Prostate gland (tissue), 2 donors: Measurements from ENCODE around the gene KIN. TPM values are rescaled to one million over a fixed set of nuclear protein-coding genes. Genes with fewer than 3 reads are reported as not detected.

Experiments
- DNase-seq: peaks from one replicate; pipeline ENCODE4 v3.0.0-alpha.2; 2019; ENCODE audit warnings: low spot score
- H3K27ac ChIP-seq, 2 donors: fragments of 200-600 bp; sonication (generic); 2 replicates each; pipeline ENCODE4 v1.5.1; 2017 to 2019
- H3K27me3 ChIP-seq: fragments of 200-600 bp; sonication (generic); replicated peaks from 2 replicates; pipeline ENCODE4 v1.5.1; 2019; ENCODE audit not compliant: insufficient read depth
- H3K36me3 ChIP-seq, 2 donors: fragments of 200-600 bp; sonication (generic); 1 replicate in 1 of 2; 2 replicates in 1 of 2; pipeline versions ENCODE4 v1.5.1 to v1.8.1; 2017 to 2019
- H3K4me1 ChIP-seq: fragments of 200-600 bp; sonication (generic); replicated peaks from 2 replicates; pipeline ENCODE4 v1.5.1; 2019
- H3K4me3 ChIP-seq, 2 donors: fragments of 200-600 bp; sonication (generic); 2 replicates each; pipeline ENCODE4 v1.5.1; 2017 to 2019
- H3K9me3 ChIP-seq: fragments of 200-600 bp; sonication (generic); 2 replicates; pipeline ENCODE4 v1.5.1; 2017
- CTCF ChIP-seq, 4 experiments: fragments of 200-600 bp in 2 of 4; fragments of 450-650 bp in 2 of 4; sonication (generic) in 2 of 4; IDR thresholded peaks; 1 replicate in 3 of 4; 2 replicates in 1 of 4; pipeline ENCODE4 v1.5.1; 2016 to 2019; ENCODE audit warnings: antibody characterized with exemption in 4 of 4, mild to moderate bottlenecking in 2 of 4, moderate library complexity in 2 of 4
- POLR2A ChIP-seq: fragments of 450-650 bp; IDR thresholded peaks from one replicate; pipeline ENCODE4 v1.6.1; 2016; ENCODE audit warnings: antibody characterized with exemption, mild to moderate bottlenecking
- POLR2AphosphoS5 ChIP-seq: sonication (generic); formaldehyde crosslinking; IDR thresholded peaks from one replicate; pipeline ENCODE4 v1.6.1; 2017; ENCODE audit warnings: antibody characterized with exemption
- WGBS: methylation state at CpG from one replicate; pipeline ENCODE4 v1.1.5; 2018; 5-methylcytosine and 5-hydroxymethylcytosine counted together
- intact Hi-C: fragments of 100-400 bp; cut with DNase I; formaldehyde crosslinking; loops from one replicate; pipeline ENCODE4 v1.14.2; 2022
- total RNA-seq, 2 donors: library from RNA; depleted of rRNA; stranded (reverse); fragments of >200 nt; gene quantifications; one replicate each; pipeline ENCODE4 v1.1.0, GENCODE V29; 2016

KIN gene
- 10 to 100 TPM in 1 of 2 donors, 1 to 10 TPM in 1; 7.0 to 11.1 TPM for total RNA-seq

GRCh38 chr10:7787857-7788638 lies at the start of gene KIN, which contains the start of gene ATP5F1C:
Gene KIN, minus strand, starts transcription at chr10:7787993. Its CDS starts 60 bp downstream, at chr10:7787933.
Gene ATP5F1C, plus strand, starts transcription at chr10:7788177. Its CDS starts 31 bp downstream, at chr10:7788208.
- no peaks in the 10 kb centered on the region for H3K36me3 ChIP-seq
- 2% methylated on average over 58 of the region's 59 CpGs for WGBS
- peak within 1 kb of the TSS; percentile 71 to 90 for H3K4me3 ChIP-seq
- DNase-seq, result peak; percentile 97
- no peaks in the 10 kb centered on the region for H3K4me1 ChIP-seq
- TF ChIP-seq CTCF (IDR thresholded peaks at IDR 0.05) (peak in 1 of 4 experiments; percentile 15), POLR2A (peak; percentile 80), POLR2AphosphoS5 (peak; percentile 95)
- no peaks in the 10 kb centered on the region for H3K27me3 ChIP-seq
- no peaks in the 10 kb centered on the region for H3K9me3 ChIP-seq
- intact Hi-C loops, result no loop called here
- H3K27ac ChIP-seq, result peak within 1 kb of the TSS; percentile 80

GRCh38 chr10:7836571-7836970 lies 48.8 kb upstream of the KIN start:
- intact Hi-C loops, result no loop called here
- no peaks in the 10 kb centered on the region for H3K4me1 ChIP-seq
- no peak for TF ChIP-seq POLR2A
- TF ChIP-seq POLR2AphosphoS5, result no peak
- no peak for TF ChIP-seq CTCF (IDR thresholded peaks at IDR 0.05)
- no peak overlapping the region for H3K27ac ChIP-seq
- 90% methylated on average over 2 of the region's 2 CpGs for WGBS
- H3K4me3 ChIP-seq, result no peak overlapping the region
- no peaks in the 10 kb centered on the region for H3K27me3 ChIP-seq
- H3K9me3 ChIP-seq, result no peaks in the 10 kb centered on the region
- H3K36me3 ChIP-seq, result no peaks in the 10 kb centered on the region
- DNase-seq, result no peak

GRCh38 chr10:7834262-7834661 lies 46.5 kb upstream of the KIN start:
- Histone ChIP-seq H3K9me3 (no peaks in the 10 kb centered on the region), H3K4me1 (no peaks in the 10 kb centered on the region), H3K27me3 (no peaks in the 10 kb centered on the region), H3K27ac (no peak overlapping the region), H3K4me3 (no peak overlapping the region), H3K36me3 (no peaks in the 10 kb centered on the region)
- intact Hi-C loops, result no loop called here
- DNase-seq, result no peak
- TF ChIP-seq POLR2AphosphoS5 (no peak), CTCF (IDR thresholded peaks at IDR 0.05) (no peak), POLR2A (no peak)
- 94% methylated on average over 3 of the region's 3 CpGs for WGBS

- Histone ChIP-seq H3K4me3 (no peak overlapping the region), H3K27me3 (no peaks in the 10 kb centered on the region), H3K36me3 (no peaks in the 10 kb centered on the region), H3K4me1 (no peaks in the 10 kb centered on the region), H3K27ac (no peak overlapping the region), H3K9me3 (no peaks in the 10 kb centered on the region)
- intact Hi-C loops, result no loop called here
- no peak for TF ChIP-seq CTCF (IDR thresholded peaks at IDR 0.05)
- no peak for TF ChIP-seq POLR2A
- no peak for TF ChIP-seq POLR2AphosphoS5
- no peak for DNase-seq
Measured at GRCh38 chr10:7833210-7833609, 45.4 kb upstream of the KIN start.

- no peak overlapping the region for H3K4me3 ChIP-seq
- WGBS, result 77% methylated on average over 1 of the region's 1 CpG
- DNase-seq, result no peak
Measured at GRCh38 chr10:7832060-7832459, 44.3 kb upstream of the KIN start.

More at GRCh38 chr10:7832060-7832459, 44.3 kb upstream of the KIN start:
- intact Hi-C loops, result no loop called here
- Histone ChIP-seq H3K4me1 (no peaks in the 10 kb centered on the region), H3K27me3 (no peaks in the 10 kb centered on the region), H3K9me3 (no peaks in the 10 kb centered on the region), H3K36me3 (no peaks in the 10 kb centered on the region), H3K27ac (no peak overlapping the region)
- TF ChIP-seq POLR2A (no peak), POLR2AphosphoS5 (no peak), CTCF (IDR thresholded peaks at IDR 0.05) (no peak)
